GM18499 (cell line): ENCODE data around the gene NCBP1.
"Not testable (repeated sequence)": the region's sequence is repeated elsewhere in the genome, so short reads cannot be mapped to it uniquely, and the experiment has no call there.

ENCODE experiments used
- ATAC-seq: cut with Tn5 transposase; IDR thresholded peaks from one replicate; pipeline ENCODE4 v1.9.1; 2021; ENCODE audit warnings: moderate number of reproducible peaks; ENCODE audit not compliant: insufficient read depth, unreplicated experiment

The NCBP1 gene

GRCh38 chr9:97666907-97667686, 33.5 kb downstream of the NCBP1 start:
- ATAC-seq = no peak

- ATAC-seq = no peak
These were observed 34.9 kb downstream of the NCBP1 start for GRCh38 chr9:97668485-97668884.

GRCh38 chr9:97670586-97670985, 37.0 kb downstream of the NCBP1 start:
- ATAC-seq = no peak

GRCh38 chr9:97672403-97672802, 38.8 kb downstream of the NCBP1 start:
- no peak for ATAC-seq

- ATAC-seq = no peak
These were observed 40.3 kb downstream of the NCBP1 start for GRCh38 chr9:97673922-97674321.

GRCh38 chr9:97675655-97676054, 42.0 kb downstream of the NCBP1 start:
- ATAC-seq = no peak

GRCh38 chr9:97682242-97682641, 48.6 kb downstream of the NCBP1 start:
- ATAC-seq = no peak

- ATAC-seq = no peak
These were observed 55.0 kb downstream of the NCBP1 start for GRCh38 chr9:97688654-97689053.

- no peak for ATAC-seq
These were observed 56.0 kb downstream of the NCBP1 start for GRCh38 chr9:97689401-97690180.

- no peak for ATAC-seq
These were observed 61.1 kb downstream of the NCBP1 start for GRCh38 chr9:97694769-97695168.

- ATAC-seq = no peak
These were observed 61.8 kb downstream of the NCBP1 start for GRCh38 chr9:97695390-97695789.

GRCh38 chr9:97695995-97696802, 62.6 kb downstream of the NCBP1 start:
- peak; percentile 3 for ATAC-seq

- peak; percentile 75 for ATAC-seq
These were observed 63.4 kb downstream of the NCBP1 start, which contains the start of gene XPA for GRCh38 chr9:97696803-97697601. Gene XPA, minus strand, starts transcription at chr9:97697340. Its CDS starts 48 bp downstream, at chr9:97697292.

- no peak for ATAC-seq
These were observed 64.2 kb downstream of the NCBP1 start for GRCh38 chr9:97697837-97698236.

GRCh38 chr9:97698865-97699264, 65.2 kb downstream of the NCBP1 start:
- no peak for ATAC-seq

GRCh38 chr9:97699281-97699680, 65.7 kb downstream of the NCBP1 start:
- not testable (repeated sequence) for ATAC-seq

- ATAC-seq = not testable (repeated sequence)
These were observed 66.2 kb downstream of the NCBP1 start for GRCh38 chr9:97699824-97700223.

- ATAC-seq = no peak
These were observed 70.1 kb downstream of the NCBP1 start for GRCh38 chr9:97703437-97704344.

GRCh38 chr9:97704345-97704677, 70.7 kb downstream of the NCBP1 start:
- no peak for ATAC-seq
